SK-N-SH (cell line): ENCODE data around the gene FAM184A. TPM values are rescaled to one million over a fixed set of nuclear protein-coding genes. Genes with fewer than 3 reads are reported as not detected.

ENCODE experiments used
- CTCF ChIA-PET: fragments of 300-600, 350-600 bp; formaldehyde crosslinking; extraction: SDS; loops from one replicate; lab custom pipeline; 2021; lab: Yijun Ruan, JAX
- POLR2A ChIA-PET: fragments of 350-600 bp; sonication (Branson Sonifier 250); formaldehyde crosslinking; extraction: SDS; loops from one replicate; lab custom pipeline; 2020; ENCODE audit warnings: antibody characterized with exemption, inconsistent platforms; lab: Yijun Ruan, JAX
- DNase-seq: peaks from one replicate; pipeline ENCODE4 v3.0.0; 2012
- H2AFZ ChIP-seq: fragments of 200-600 bp; sonication (generic); 2 replicates; pipeline ENCODE4 v1.8.1; 2016; ENCODE audit warnings: antibody characterized with exemption, mild to moderate bottlenecking, low read depth
- H3F3A ChIP-seq: fragments of 200-600 bp; sonication (generic); replicated peaks from 2 replicates; pipeline ENCODE3; 2016; ENCODE audit warnings: antibody characterized with exemption, mild to moderate bottlenecking; ENCODE audit not compliant: insufficient read depth
- H3K27ac ChIP-seq, 2 experiments: fragments of 200-500 bp in 1 of 2; fragments of 200-600 bp in 1 of 2; sonication (Bioruptor generic) in 1 of 2; sonication (generic), shearing (Covaris generic) in 1 of 2; 2 replicates each; pipeline versions ENCODE4 v1.5.1 to v1.6.1; 2014 to 2016; ENCODE audit warnings: low read depth in 2 of 2, inconsistent platforms in 1 of 2, low read length in 1 of 2, mild to moderate bottlenecking in 1 of 2, mixed read lengths in 1 of 2
- H3K27me3 ChIP-seq: fragments of 200-600 bp; sonication (generic), shearing (Covaris generic); 2 replicates; pipeline ENCODE4 v1.6.1; 2016; ENCODE audit warnings: mixed run types; ENCODE audit not compliant: insufficient read depth
- H3K36me3 ChIP-seq, 2 experiments: fragments of 200-500 bp in 1 of 2; fragments of 200-600 bp in 1 of 2; sonication (Bioruptor generic) in 1 of 2; sonication (generic) in 1 of 2; replicated peaks in 1 of 2; 2 replicates each; pipeline versions ENCODE3 to v1.5.1; 2014 to 2016; ENCODE audit warnings: low read length in 1 of 2, mild to moderate bottlenecking in 1 of 2; ENCODE audit not compliant: insufficient read depth in 2 of 2, control insufficient read depth in 1 of 2
- H3K4me1 ChIP-seq, 2 experiments: fragments of 200-500 bp in 1 of 2; fragments of 200-600 bp in 1 of 2; sonication (Bioruptor generic) in 1 of 2; sonication (generic), shearing (Covaris generic) in 1 of 2; 2 replicates each; pipeline versions ENCODE4 v1.5.1 to v1.6.1; 2014 to 2016; ENCODE audit warnings: low read depth in 1 of 2, low read length in 1 of 2, mixed run types in 1 of 2; ENCODE audit not compliant: insufficient read depth in 2 of 2, control insufficient read depth in 1 of 2
- H3K4me2 ChIP-seq: fragments of 200-600 bp; sonication (generic), shearing (Covaris generic); 2 replicates; pipeline ENCODE4 v1.6.1; 2017; ENCODE audit warnings: mixed run types
- H3K4me3 ChIP-seq, 2 experiments: fragments of 200-500 bp in 1 of 2; fragments of 200-600 bp in 1 of 2; sonication (Bioruptor generic) in 1 of 2; sonication (generic), shearing (Covaris generic) in 1 of 2; 2 replicates each; pipeline versions ENCODE4 v1.5.1 to v1.8.1; 2014 to 2016; ENCODE audit warnings: low read depth in 2 of 2, inconsistent platforms in 1 of 2, low read length in 1 of 2, mild to moderate bottlenecking in 1 of 2, mixed read lengths in 1 of 2, moderate library complexity in 1 of 2
- H3K79me2 ChIP-seq: fragments of 200-600 bp; sonication (generic); 2 replicates; pipeline ENCODE4 v1.8.1; 2017; ENCODE audit warnings: mild to moderate bottlenecking; ENCODE audit not compliant: insufficient read depth
- H3K9ac ChIP-seq: fragments of 200-600 bp; sonication (generic); 2 replicates; pipeline ENCODE4 v1.6.1; 2017; ENCODE audit warnings: mixed run types
- H3K9me2 ChIP-seq: fragments of 200-600 bp; sonication (generic); 2 replicates; pipeline ENCODE4 v1.6.1; 2017; ENCODE audit warnings: mixed run types
- H3K9me3 ChIP-seq: fragments of 200-600 bp; sonication (generic); 2 replicates; pipeline ENCODE4 v1.6.1; 2017; ENCODE audit warnings: mixed run types, mild to moderate bottlenecking, moderate library complexity
- H4K20me1 ChIP-seq: fragments of 200-600 bp; sonication (generic); 2 replicates; pipeline ENCODE4 v1.6.1; 2017; ENCODE audit warnings: mild to moderate bottlenecking, mixed run types; ENCODE audit not compliant: insufficient read depth
- CHD2 ChIP-seq: fragments of 150-350 bp; IDR thresholded peaks from 2 replicates; pipeline ENCODE4 v1.6.1; 2018; ENCODE audit warnings: low read length; ENCODE audit not compliant: partially characterized antibody
- EP300 ChIP-seq, 2 experiments: IDR thresholded peaks; 2 replicates each; pipeline versions ENCODE4 v1.4.0 to v1.6.1; 2012; ENCODE audit warnings: borderline replicate concordance in 1 of 2, low read depth in 1 of 2, low read length in 1 of 2
- EZH2phosphoT487 ChIP-seq: fragments of 200-600 bp; sonication (generic); IDR thresholded peaks from 2 replicates; pipeline ENCODE4 v1.6.1; 2017; ENCODE audit warnings: low read depth, mixed run types, mild to moderate bottlenecking, antibody characterized with exemption, moderate library complexity, borderline replicate concordance
- FOSL2 ChIP-seq: IDR thresholded peaks from 2 replicates; pipeline ENCODE4 v1.4.0; 2012; ENCODE audit warnings: low read depth, mild to moderate bottlenecking, moderate library complexity, borderline replicate concordance
- GABPA ChIP-seq: IDR thresholded peaks from 2 replicates; pipeline ENCODE4 v1.4.0; 2012; ENCODE audit warnings: low read depth, mild to moderate bottlenecking
- JUND ChIP-seq: IDR thresholded peaks from 2 replicates; pipeline ENCODE4 v1.4.0; 2012
- MXI1 ChIP-seq: IDR thresholded peaks from 2 replicates; pipeline ENCODE4 v1.6.1; 2012; ENCODE audit warnings: mild to moderate bottlenecking, low read depth, low read length, improper control_type of control experiment
- NFIC ChIP-seq: IDR thresholded peaks from 2 replicates; pipeline ENCODE4 v1.4.0; 2012; ENCODE audit warnings: borderline replicate concordance
- RAD21 ChIP-seq: IDR thresholded peaks from 2 replicates; pipeline ENCODE4 v1.6.1; 2012; ENCODE audit warnings: mild to moderate bottlenecking, low read length
- RCOR1 ChIP-seq: fragments of 150-350 bp; IDR thresholded peaks from 2 replicates; pipeline ENCODE4 v1.6.1; 2017; ENCODE audit warnings: antibody characterized with exemption, low read length
- SIN3A ChIP-seq: IDR thresholded peaks from 2 replicates; pipeline ENCODE4 v1.6.1; 2012; ENCODE audit warnings: low read depth, mild to moderate bottlenecking, low read length, moderate library complexity, borderline replicate concordance
- SMC3 ChIP-seq: IDR thresholded peaks from 2 replicates; pipeline ENCODE4 v1.6.1; 2012; ENCODE audit warnings: low read depth, low read length, improper control_type of control experiment
- TCF12 ChIP-seq: IDR thresholded peaks from 2 replicates; pipeline ENCODE4 v1.4.0; 2012
- TEAD4 ChIP-seq: IDR thresholded peaks from 2 replicates; pipeline ENCODE4 v1.4.0; 2012; ENCODE audit warnings: mild to moderate bottlenecking, borderline replicate concordance; ENCODE audit not compliant: insufficient read depth
- YY1 ChIP-seq: IDR thresholded peaks from 2 replicates; pipeline ENCODE4 v1.4.0; 2012; ENCODE audit warnings: low read depth, mild to moderate bottlenecking
- WGBS: methylation state at CpG from one replicate; pipeline ENCODE4 v1.1.6; 2017; ENCODE audit warnings: low lambda C conversion rate; 5-methylcytosine and 5-hydroxymethylcytosine counted together
- polyA plus RNA-seq, 3 experiments: library from polyadenylated mRNA; depleted of rRNA; stranded (reverse); fragments of >200 nt; gene quantifications; 2 replicates each; pipeline ENCODE4 v1.2.3, GENCODE V29; 2012
- TF ChIP-seq, protein P1 (sequence below): IDR thresholded peaks from 2 replicates; pipeline ENCODE4 v1.4.0; 2012; ENCODE audit warnings: low read depth, borderline replicate concordance
- TF ChIP-seq, protein P2 (sequence below): IDR thresholded peaks from 2 replicates; pipeline ENCODE4 v1.4.0; 2012; ENCODE audit warnings: low read depth
- TF ChIP-seq, protein P3 (sequence below): IDR thresholded peaks from 2 replicates; pipeline ENCODE4 v1.6.1; 2012; ENCODE audit warnings: mild to moderate bottlenecking, low read depth, low read length, moderate library complexity
- TF ChIP-seq, protein P4 (sequence below): IDR thresholded peaks from 2 replicates; pipeline ENCODE4 v1.4.0; 2012; ENCODE audit warnings: low read depth, borderline replicate concordance

Gene FAM184A
- polyA plus RNA-seq, 1 of the 3 experiments (the other 2 are of a cell fraction), result 0.38 TPM

DNA sequence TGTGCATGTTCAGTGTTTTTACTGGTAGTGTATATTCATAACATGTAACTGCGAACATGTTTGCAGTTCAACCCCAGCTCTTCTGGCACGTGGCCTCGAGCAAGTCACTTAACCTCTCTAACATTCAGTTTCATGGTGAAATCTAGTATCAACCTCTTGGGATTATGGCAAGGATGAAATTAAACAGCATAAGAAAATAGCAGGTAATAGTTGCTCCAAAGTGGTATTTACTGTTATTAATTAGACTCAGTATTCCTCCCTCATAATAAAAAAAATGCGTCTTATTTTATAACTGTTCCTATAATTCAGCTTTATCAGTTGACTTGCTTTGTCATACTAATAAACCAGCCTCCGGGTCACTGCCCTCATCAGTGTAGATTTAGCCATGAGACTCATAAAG, 15.0 kb downstream of the FAM184A start:
- no peak overlapping the region for H2AFZ ChIP-seq
- H3K79me2 ChIP-seq, result no peaks in the 10 kb centered on the region
- TF ChIP-seq EP300 (IDR thresholded peaks at IDR 0.05; ENCODE audit: borderline replicate concordance in 1 of 2, low read depth in 1 of 2, low read length in 1 of 2) (no peak), NFIC (no peak), RCOR1 (no peak), CHD2 (no peak), MXI1 (no peak)
- TF ChIP-seq, protein P1, sequence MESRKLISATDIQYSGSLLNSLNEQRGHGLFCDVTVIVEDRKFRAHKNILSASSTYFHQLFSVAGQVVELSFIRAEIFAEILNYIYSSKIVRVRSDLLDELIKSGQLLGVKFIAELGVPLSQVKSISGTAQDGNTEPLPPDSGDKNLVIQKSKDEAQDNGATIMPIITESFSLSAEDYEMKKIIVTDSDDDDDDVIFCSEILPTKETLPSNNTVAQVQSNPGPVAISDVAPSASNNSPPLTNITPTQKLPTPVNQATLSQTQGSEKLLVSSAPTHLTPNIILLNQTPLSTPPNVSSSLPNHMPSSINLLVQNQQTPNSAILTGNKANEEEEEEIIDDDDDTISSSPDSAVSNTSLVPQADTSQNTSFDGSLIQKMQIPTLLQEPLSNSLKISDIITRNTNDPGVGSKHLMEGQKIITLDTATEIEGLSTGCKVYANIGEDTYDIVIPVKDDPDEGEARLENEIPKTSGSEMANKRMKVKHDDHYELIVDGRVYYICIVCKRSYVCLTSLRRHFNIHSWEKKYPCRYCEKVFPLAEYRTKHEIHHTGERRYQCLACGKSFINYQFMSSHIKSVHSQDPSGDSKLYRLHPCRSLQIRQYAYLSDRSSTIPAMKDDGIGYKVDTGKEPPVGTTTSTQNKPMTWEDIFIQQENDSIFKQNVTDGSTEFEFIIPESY, result no peak
- TF ChIP-seq, protein P2, sequence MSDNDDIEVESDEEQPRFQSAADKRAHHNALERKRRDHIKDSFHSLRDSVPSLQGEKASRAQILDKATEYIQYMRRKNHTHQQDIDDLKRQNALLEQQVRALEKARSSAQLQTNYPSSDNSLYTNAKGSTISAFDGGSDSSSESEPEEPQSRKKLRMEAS, result no peak
- TF ChIP-seq, all 33 proteins: peak for 0
- no peak overlapping the region for H3K27ac ChIP-seq
- H3K4me2 ChIP-seq, result no peak overlapping the region
- no peaks in the 10 kb centered on the region for H3K9me3 ChIP-seq
- no peak for DNase-seq
- H3K36me3 ChIP-seq, result no peaks in the 10 kb centered on the region
- H3K27me3 ChIP-seq, result no peaks in the 10 kb centered on the region
- H3K4me3 ChIP-seq, result no peak overlapping the region
- H3K9me2 ChIP-seq, result no peaks in the 10 kb centered on the region
- ChIA-PET POLR2A (no interaction called here), CTCF (interaction anchor here (0.8 to 1.7 kb wide), 2 partner anchors 11 to 15 kb away, joined by 3 to 6 read pairs; partner anchors contain the start of gene FAM184A)
- no peaks in the 10 kb centered on the region for H3F3A ChIP-seq
- no peaks in the 10 kb centered on the region for H4K20me1 ChIP-seq
- no peak overlapping the region for H3K9ac ChIP-seq
- 78% methylated on average over 5 of the region's 5 CpGs for WGBS
- H3K4me1 ChIP-seq, result no peaks in the 10 kb centered on the region

DNA sequence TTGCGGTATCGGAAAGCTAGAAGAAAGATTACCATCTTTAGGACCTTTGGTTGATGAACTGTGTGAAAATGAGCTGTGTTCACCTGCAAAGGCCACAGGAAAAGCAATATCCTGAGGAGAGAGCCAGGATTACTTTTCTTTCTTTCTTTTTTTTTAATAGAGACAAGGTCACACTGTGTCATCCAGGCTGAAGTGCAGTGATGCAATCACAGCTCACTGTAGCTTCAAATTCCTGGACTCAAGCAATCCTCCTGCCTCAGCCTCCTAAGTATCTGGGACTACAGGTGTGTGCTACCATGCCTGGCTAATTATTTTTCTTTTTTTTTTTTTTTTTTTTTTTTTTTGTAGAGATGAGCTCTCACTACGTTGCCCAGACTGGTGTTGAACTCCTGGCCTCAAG, 17.2 kb downstream of the FAM184A start:
- POLR2A ChIA-PET, result interaction anchor here (0.9 kb wide), 1 partner anchor 13 kb away, joined by 3 read pairs; no protein-coding TSS in a partner anchor

More for the DNA sequence above, 17.2 kb downstream of the FAM184A start:
- Histone ChIP-seq H3F3A (no peaks in the 10 kb centered on the region), H3K79me2 (no peaks in the 10 kb centered on the region), H3K4me2 (no peak overlapping the region), H3K4me1 (no peaks in the 10 kb centered on the region), H4K20me1 (no peaks in the 10 kb centered on the region), H2AFZ (no peak overlapping the region), H3K9me2 (no peaks in the 10 kb centered on the region), H3K4me3 (no peak overlapping the region), H3K9ac (no peak overlapping the region), H3K9me3 (no peaks in the 10 kb centered on the region), H3K36me3 (no peaks in the 10 kb centered on the region), H3K27ac (no peak overlapping the region), H3K27me3 (no peaks in the 10 kb centered on the region)
- CTCF ChIA-PET, result interaction anchor here (1.5 kb wide), 1 partner anchor 17 kb away, joined by 3 read pairs; the partner anchor contains the start of gene FAM184A
- WGBS, result 71% methylated on average over 3 of the region's 3 CpGs
- no peak for DNase-seq
- no peak for TF ChIP-seq FOSL2
- TF ChIP-seq JUND, result no peak
- TF ChIP-seq TCF12, result no peak
- TF ChIP-seq EP300 (IDR thresholded peaks at IDR 0.05; ENCODE audit: borderline replicate concordance in 1 of 2, low read depth in 1 of 2, low read length in 1 of 2), result no peak
- no peak for TF ChIP-seq TEAD4
- TF ChIP-seq, protein P3, sequence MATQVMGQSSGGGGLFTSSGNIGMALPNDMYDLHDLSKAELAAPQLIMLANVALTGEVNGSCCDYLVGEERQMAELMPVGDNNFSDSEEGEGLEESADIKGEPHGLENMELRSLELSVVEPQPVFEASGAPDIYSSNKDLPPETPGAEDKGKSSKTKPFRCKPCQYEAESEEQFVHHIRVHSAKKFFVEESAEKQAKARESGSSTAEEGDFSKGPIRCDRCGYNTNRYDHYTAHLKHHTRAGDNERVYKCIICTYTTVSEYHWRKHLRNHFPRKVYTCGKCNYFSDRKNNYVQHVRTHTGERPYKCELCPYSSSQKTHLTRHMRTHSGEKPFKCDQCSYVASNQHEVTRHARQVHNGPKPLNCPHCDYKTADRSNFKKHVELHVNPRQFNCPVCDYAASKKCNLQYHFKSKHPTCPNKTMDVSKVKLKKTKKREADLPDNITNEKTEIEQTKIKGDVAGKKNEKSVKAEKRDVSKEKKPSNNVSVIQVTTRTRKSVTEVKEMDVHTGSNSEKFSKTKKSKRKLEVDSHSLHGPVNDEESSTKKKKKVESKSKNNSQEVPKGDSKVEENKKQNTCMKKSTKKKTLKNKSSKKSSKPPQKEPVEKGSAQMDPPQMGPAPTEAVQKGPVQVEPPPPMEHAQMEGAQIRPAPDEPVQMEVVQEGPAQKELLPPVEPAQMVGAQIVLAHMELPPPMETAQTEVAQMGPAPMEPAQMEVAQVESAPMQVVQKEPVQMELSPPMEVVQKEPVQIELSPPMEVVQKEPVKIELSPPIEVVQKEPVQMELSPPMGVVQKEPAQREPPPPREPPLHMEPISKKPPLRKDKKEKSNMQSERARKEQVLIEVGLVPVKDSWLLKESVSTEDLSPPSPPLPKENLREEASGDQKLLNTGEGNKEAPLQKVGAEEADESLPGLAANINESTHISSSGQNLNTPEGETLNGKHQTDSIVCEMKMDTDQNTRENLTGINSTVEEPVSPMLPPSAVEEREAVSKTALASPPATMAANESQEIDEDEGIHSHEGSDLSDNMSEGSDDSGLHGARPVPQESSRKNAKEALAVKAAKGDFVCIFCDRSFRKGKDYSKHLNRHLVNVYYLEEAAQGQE, result no peak
- TF ChIP-seq, protein P4, sequence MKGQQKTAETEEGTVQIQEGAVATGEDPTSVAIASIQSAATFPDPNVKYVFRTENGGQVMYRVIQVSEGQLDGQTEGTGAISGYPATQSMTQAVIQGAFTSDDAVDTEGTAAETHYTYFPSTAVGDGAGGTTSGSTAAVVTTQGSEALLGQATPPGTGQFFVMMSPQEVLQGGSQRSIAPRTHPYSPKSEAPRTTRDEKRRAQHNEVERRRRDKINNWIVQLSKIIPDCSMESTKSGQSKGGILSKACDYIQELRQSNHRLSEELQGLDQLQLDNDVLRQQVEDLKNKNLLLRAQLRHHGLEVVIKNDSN, result no peak
- no peak for TF ChIP-seq YY1
- no peak for TF ChIP-seq MXI1
- no peak for TF ChIP-seq EZH2phosphoT487
- TF ChIP-seq RAD21, result no peak
- TF ChIP-seq GABPA, result no peak
- TF ChIP-seq SIN3A, result no peak
- no peak for TF ChIP-seq SMC3
